ENCODE results near the gene DPM2.

DPM2 gene

GRCh38 chr9:127953768-127954505 lies 16.3 kb upstream of the DPM2 start:
- DNase-seq, result no peak

- no peak for DNase-seq
Measured at GRCh38 chr9:127953154-127953553, 15.5 kb upstream of the DPM2 start.

- no peak for DNase-seq
Measured at GRCh38 chr9:127950513-127951289, 13.0 kb upstream of the DPM2 start.

GRCh38 chr9:127949827-127950512 lies 12.3 kb upstream of the DPM2 start:
- peak; percentile 56 for DNase-seq

GRCh38 chr9:127947841-127948710 lies 10.4 kb upstream of the DPM2 start:
- no peak for DNase-seq

GRCh38 chr9:127946728-127947127 lies 9.1 kb upstream of the DPM2 start:
- no peak for DNase-seq

GRCh38 chr9:127945942-127946341 lies 8.3 kb upstream of the DPM2 start:
- DNase-seq, result no peak

- DNase-seq, result no peak
Measured at GRCh38 chr9:127945338-127945737, 7.7 kb upstream of the DPM2 start.

GRCh38 chr9:127944586-127945218 lies 7.0 kb upstream of the DPM2 start:
- DNase-seq, result no peak

- DNase-seq, result peak; percentile 84
Measured at GRCh38 chr9:127943731-127944144, 6.1 kb upstream of the DPM2 start.

- DNase-seq, result no peak
Measured at GRCh38 chr9:127943011-127943662, 5.5 kb upstream of the DPM2 start.

GRCh38 chr9:127942216-127943010 lies 4.8 kb upstream of the DPM2 start:
- peak; percentile 88 for DNase-seq

GRCh38 chr9:127941961-127942215 lies 4.2 kb upstream of the DPM2 start:
- no peak for DNase-seq

- DNase-seq, result no peak
Measured at GRCh38 chr9:127941062-127941960, 3.7 kb upstream of the DPM2 start.

- peak; percentile 75 for DNase-seq
Measured at GRCh38 chr9:127940593-127940992, 2.9 kb upstream of the DPM2 start.

GRCh38 chr9:127938298-127938690 lies 640 bp upstream of the DPM2 start:
- no peak for DNase-seq

GRCh38 chr9:127937056-127937387 lies 632 bp downstream of the DPM2 start:
- DNase-seq, result peak; percentile 59

- DNase-seq, result no peak
Measured at GRCh38 chr9:127936347-127936852, 1.3 kb downstream of the DPM2 start.

GRCh38 chr9:127935765-127936221 lies 1.9 kb downstream of the DPM2 start:
- DNase-seq, result peak; percentile 82

GRCh38 chr9:127934986-127935385 lies 2.7 kb downstream of the DPM2 start:
- DNase-seq, result no peak
